Activated T-helper 2 cell treated with anti-CD3 and anti-CD28 coated beads, Interferon-gamma antibody, Interleukin-2, Interleukin-4, amounts not matched to agents 10 μg/mL and 5 μg/mL and 100 μg/mL, durations not matched to agents 14 hours and 24 hours and 36 hours (primary cell): ENCODE results near the gene PRPSAP2. TPM values are rescaled to one million over a fixed set of nuclear protein-coding genes. Genes with fewer than 3 reads are reported as not detected.
"Not testable (repeated sequence)": the region's sequence is repeated elsewhere in the genome, so short reads cannot be mapped to it uniquely, and the experiment has no call there.

ENCODE experiments used
- DNase-seq: peaks from one replicate; pipeline ENCODE4 v3.0.0; 2021; ENCODE audit warnings: low spot score
- H3K27ac Mint-ChIP-seq: one replicate; pipeline ENCODE4 v1.8.0; 2021; ENCODE audit warnings: mixed read lengths
- H3K27me3 Mint-ChIP-seq: one replicate; pipeline ENCODE4 v1.8.0; 2021; ENCODE audit warnings: low read depth, mixed read lengths
- H3K36me3 Mint-ChIP-seq: one replicate; pipeline ENCODE4 v1.8.0; 2021; ENCODE audit warnings: low read depth, mixed read lengths
- H3K4me1 Mint-ChIP-seq: one replicate; pipeline ENCODE4 v1.8.0; 2021; ENCODE audit warnings: low read depth, mixed read lengths
- H3K4me3 Mint-ChIP-seq: one replicate; pipeline ENCODE4 v1.8.0; 2021; ENCODE audit warnings: low read depth, mild to moderate bottlenecking, moderate library complexity, mixed read lengths
- H3K9me3 Mint-ChIP-seq: one replicate; pipeline ENCODE4 v1.8.0; 2021; ENCODE audit warnings: mixed read lengths
- intact Hi-C: fragments of 100-400 bp; cut with micrococcal nuclease; formaldehyde crosslinking; loops from one replicate; pipeline ENCODE4 v1.15.1; 2023
- total RNA-seq: library from RNA; stranded (reverse); gene quantifications from 2 replicates; pipeline ENCODE4 v1.2.3, GENCODE V29; 2022

The PRPSAP2 gene
- total RNA-seq: 70.6 and 76.4 TPM in 2 replicates

GRCh38 chr17:18857864-18858566 lies at the start of gene PRPSAP2:
Gene PRPSAP2, plus strand, starts transcription at chr17:18858131. Its CDS starts 7,703 bp downstream, at chr17:18865834.
- Mint-ChIP-seq H3K9me3 (no peaks in the 10 kb centered on the region), H3K36me3 (peaks cover 13% of the 10 kb centered on the region), H3K27me3 (no peaks in the 10 kb centered on the region), H3K4me1 (peaks cover 41% of the 10 kb centered on the region), H3K27ac (peak within 1 kb of the TSS; percentile 80), H3K4me3 (peak within 1 kb of the TSS; percentile 83)
- peak; percentile 90 for DNase-seq
- intact Hi-C loops: no loop called here

GRCh38 chr17:18815924-18816323 lies 42.0 kb upstream of the PRPSAP2 start:
- H3K4me1 Mint-ChIP-seq: not testable (repeated sequence)

GRCh38 chr17:18816489-18817371 lies 41.2 kb upstream of the PRPSAP2 start:
- H3K4me3 Mint-ChIP-seq, intact Hi-C loops, H3K9me3 Mint-ChIP-seq, H3K27ac Mint-ChIP-seq, H3K36me3 Mint-ChIP-seq, H3K27me3 Mint-ChIP-seq: not testable (repeated sequence)
- peak; percentile 18 for DNase-seq
- peaks cover 11% of the 10 kb centered on the region for H3K4me1 Mint-ChIP-seq

More at GRCh38 chr17:18815924-18816323, 42.0 kb upstream of the PRPSAP2 start:
- H3K4me3 Mint-ChIP-seq, H3K9me3 Mint-ChIP-seq, H3K27ac Mint-ChIP-seq, H3K27me3 Mint-ChIP-seq, H3K36me3 Mint-ChIP-seq, intact Hi-C loops, DNase-seq: not testable (repeated sequence)

- H3K27me3 Mint-ChIP-seq, intact Hi-C loops, DNase-seq, H3K4me3 Mint-ChIP-seq, H3K27ac Mint-ChIP-seq, H3K36me3 Mint-ChIP-seq, H3K9me3 Mint-ChIP-seq: not testable (repeated sequence)
- H3K4me1 Mint-ChIP-seq: peaks cover 11% of the 10 kb centered on the region
Observed at GRCh38 chr17:18821430-18821829, 36.5 kb upstream of the PRPSAP2 start.

GRCh38 chr17:18827613-18828012 lies 30.3 kb upstream of the PRPSAP2 start:
- intact Hi-C loops, H3K4me1 Mint-ChIP-seq, DNase-seq, H3K4me3 Mint-ChIP-seq, H3K36me3 Mint-ChIP-seq, H3K27me3 Mint-ChIP-seq, H3K9me3 Mint-ChIP-seq, H3K27ac Mint-ChIP-seq: not testable (repeated sequence)

GRCh38 chr17:18848501-18848900 lies 9.4 kb upstream of the PRPSAP2 start:
- Mint-ChIP-seq H3K9me3 (no peaks in the 10 kb centered on the region), H3K36me3 (no peaks in the 10 kb centered on the region), H3K27me3 (peaks cover 4% of the 10 kb centered on the region), H3K27ac (no peak overlapping the region), H3K4me1 (no peaks in the 10 kb centered on the region), H3K4me3 (no peak overlapping the region)
- intact Hi-C loops: no loop called here
- DNase-seq: no peak

GRCh38 chr17:18850679-18851078 lies 7.3 kb upstream of the PRPSAP2 start:
- no peaks in the 10 kb centered on the region for H3K9me3 Mint-ChIP-seq
- no peak for DNase-seq
- no peak overlapping the region for H3K4me3 Mint-ChIP-seq
- H3K36me3 Mint-ChIP-seq: no peaks in the 10 kb centered on the region
- no peak overlapping the region for H3K27ac Mint-ChIP-seq
- intact Hi-C loops: no loop called here
- no peaks in the 10 kb centered on the region for H3K27me3 Mint-ChIP-seq
- peaks cover 9% of the 10 kb centered on the region for H3K4me1 Mint-ChIP-seq

- DNase-seq: no peak
- no peaks in the 10 kb centered on the region for H3K27me3 Mint-ChIP-seq
- no peak overlapping the region for H3K27ac Mint-ChIP-seq
- H3K36me3 Mint-ChIP-seq: no peaks in the 10 kb centered on the region
- no peaks in the 10 kb centered on the region for H3K9me3 Mint-ChIP-seq
- H3K4me1 Mint-ChIP-seq: peaks cover 11% of the 10 kb centered on the region
- no peak overlapping the region for H3K4me3 Mint-ChIP-seq
- intact Hi-C loops: no loop called here
Observed at GRCh38 chr17:18851201-18851600, 6.7 kb upstream of the PRPSAP2 start.

- Mint-ChIP-seq H3K27ac (no peak overlapping the region), H3K4me3 (peak overlapping the region; percentile 92)
- intact Hi-C loops: no loop called here
Observed at GRCh38 chr17:18854956-18855355, 3.0 kb upstream of the PRPSAP2 start.

GRCh38 chr17:18855831-18856569 lies 1.9 kb upstream of the PRPSAP2 start:
- Mint-ChIP-seq H3K27ac (peak overlapping the region; percentile 92), H3K27me3 (no peaks in the 10 kb centered on the region), H3K4me3 (peak overlapping the region; percentile 92), H3K36me3 (peaks cover 4% of the 10 kb centered on the region), H3K9me3 (no peaks in the 10 kb centered on the region), H3K4me1 (peaks cover 35% of the 10 kb centered on the region)
- intact Hi-C loops: no loop called here
- peak; percentile 87 for DNase-seq

More at GRCh38 chr17:18854956-18855355, 3.0 kb upstream of the PRPSAP2 start:
- Mint-ChIP-seq H3K4me1 (peaks cover 24% of the 10 kb centered on the region), H3K9me3 (no peaks in the 10 kb centered on the region), H3K27me3 (no peaks in the 10 kb centered on the region), H3K36me3 (peaks cover 4% of the 10 kb centered on the region)
- no peak for DNase-seq

GRCh38 chr17:18856570-18856915 lies 1.4 kb upstream of the PRPSAP2 start:
- Mint-ChIP-seq H3K36me3 (peaks cover 7% of the 10 kb centered on the region), H3K27me3 (no peaks in the 10 kb centered on the region), H3K4me1 (peaks cover 39% of the 10 kb centered on the region), H3K4me3 (peak overlapping the region; percentile 92), H3K27ac (peak overlapping the region; percentile 92), H3K9me3 (no peaks in the 10 kb centered on the region)
- DNase-seq: no peak
- intact Hi-C loops: no loop called here

- peak overlapping the region; percentile 80 for H3K27ac Mint-ChIP-seq
- H3K36me3 Mint-ChIP-seq: peaks cover 13% of the 10 kb centered on the region
- DNase-seq: no peak
- no peaks in the 10 kb centered on the region for H3K9me3 Mint-ChIP-seq
- intact Hi-C loops: no loop called here
- peak overlapping the region; percentile 83 for H3K4me3 Mint-ChIP-seq
- H3K27me3 Mint-ChIP-seq: no peaks in the 10 kb centered on the region
- H3K4me1 Mint-ChIP-seq: peaks cover 41% of the 10 kb centered on the region
Observed at GRCh38 chr17:18858567-18859245, 775 bp downstream of the PRPSAP2 start.
